Ascending aorta (tissue), 2 donors: Measurements from ENCODE around the gene PANK1. TPM values are rescaled to one million over a fixed set of nuclear protein-coding genes. Genes with fewer than 3 reads are reported as not detected.
"Not testable (repeated sequence)": the region's sequence is repeated elsewhere in the genome, so short reads cannot be mapped to it uniquely, and the experiment has no call there.

Source experiments
- DNase-seq, 2 donors: peaks; one replicate each; pipeline ENCODE4 v3.0.0-alpha.2; 2019; ENCODE audit warnings: low spot score in 2 of 2
- H3K27ac ChIP-seq, 2 donors: fragments of 200-600 bp; sonication (generic); one replicate each; pipeline ENCODE4 v1.5.1; 2016 to 2017; ENCODE audit warnings: mild to moderate bottlenecking in 1 of 2
- H3K27me3 ChIP-seq: fragments of 200-600 bp; sonication (generic); one replicate; pipeline ENCODE4 v1.5.1; 2017
- H3K36me3 ChIP-seq, 2 donors: fragments of 200-600 bp; sonication (generic); one replicate each; pipeline ENCODE4 v1.5.1; 2016
- H3K4me1 ChIP-seq, 2 donors: fragments of 200-600 bp; sonication (generic); one replicate each; pipeline ENCODE4 v1.5.1; 2016 to 2017; ENCODE audit warnings: mild to moderate bottlenecking in 1 of 2
- H3K4me3 ChIP-seq, 2 donors: fragments of 200-600 bp; sonication (generic); one replicate each; pipeline ENCODE4 v1.5.1; 2016 to 2017; ENCODE audit warnings: mild to moderate bottlenecking in 1 of 2
- H3K9me3 ChIP-seq, 2 donors: fragments of 200-600 bp; sonication (generic); one replicate each; pipeline ENCODE4 v1.5.1; 2016
- intact Hi-C: fragments of 100-400 bp; cut with DNase I; formaldehyde crosslinking; loops from one replicate; pipeline ENCODE4 v1.15.1; 2023
- total RNA-seq: library from RNA; depleted of rRNA; stranded (reverse); fragments of >200 nt; gene quantifications from one replicate; pipeline ENCODE4 v1.1.0, GENCODE V29; 2016
- TF ChIP-seq, protein P1 (sequence below), 3 experiments: fragments of 200-600 bp in 2 of 3; fragments of 450-650 bp in 1 of 3; sonication (generic) in 2 of 3; IDR thresholded peaks; one replicate each; pipeline ENCODE4 v1.5.1; 2016 to 2019; ENCODE audit warnings: antibody characterized with exemption in 3 of 3, mild to moderate bottlenecking in 1 of 3, moderate library complexity in 1 of 3

PANK1 gene
- total RNA-seq, 1 donor from 2014 or later, result 1.5 TPM

DNA sequence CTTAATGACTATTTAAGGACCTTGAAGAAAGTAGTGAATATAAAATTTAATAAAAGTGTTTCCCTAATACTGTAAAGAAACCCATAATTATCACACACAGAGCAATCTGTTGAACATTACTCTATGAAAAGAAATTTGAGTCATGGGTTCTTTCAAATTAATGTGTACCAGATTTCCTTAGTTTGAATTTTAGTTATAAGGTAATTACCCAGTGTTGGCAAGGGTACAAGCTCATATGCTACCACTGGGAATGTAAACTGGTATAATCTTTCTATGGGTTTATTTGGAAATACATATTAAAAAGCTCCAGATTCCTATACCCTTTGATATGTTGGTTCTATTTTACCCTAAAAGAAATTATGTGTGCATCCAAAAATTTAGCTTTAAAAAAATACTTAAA, 22.9 kb downstream of the PANK1 start:
- no peaks in the 10 kb centered on the region for H3K4me1 ChIP-seq
- TF ChIP-seq, protein P1, sequence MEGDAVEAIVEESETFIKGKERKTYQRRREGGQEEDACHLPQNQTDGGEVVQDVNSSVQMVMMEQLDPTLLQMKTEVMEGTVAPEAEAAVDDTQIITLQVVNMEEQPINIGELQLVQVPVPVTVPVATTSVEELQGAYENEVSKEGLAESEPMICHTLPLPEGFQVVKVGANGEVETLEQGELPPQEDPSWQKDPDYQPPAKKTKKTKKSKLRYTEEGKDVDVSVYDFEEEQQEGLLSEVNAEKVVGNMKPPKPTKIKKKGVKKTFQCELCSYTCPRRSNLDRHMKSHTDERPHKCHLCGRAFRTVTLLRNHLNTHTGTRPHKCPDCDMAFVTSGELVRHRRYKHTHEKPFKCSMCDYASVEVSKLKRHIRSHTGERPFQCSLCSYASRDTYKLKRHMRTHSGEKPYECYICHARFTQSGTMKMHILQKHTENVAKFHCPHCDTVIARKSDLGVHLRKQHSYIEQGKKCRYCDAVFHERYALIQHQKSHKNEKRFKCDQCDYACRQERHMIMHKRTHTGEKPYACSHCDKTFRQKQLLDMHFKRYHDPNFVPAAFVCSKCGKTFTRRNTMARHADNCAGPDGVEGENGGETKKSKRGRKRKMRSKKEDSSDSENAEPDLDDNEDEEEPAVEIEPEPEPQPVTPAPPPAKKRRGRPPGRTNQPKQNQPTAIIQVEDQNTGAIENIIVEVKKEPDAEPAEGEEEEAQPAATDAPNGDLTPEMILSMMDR (IDR thresholded peaks at IDR 0.05), result no peak
- H3K27ac ChIP-seq, result no peak overlapping the region
- no peak overlapping the region for H3K4me3 ChIP-seq
- peaks cover 0 to 10% of the 10 kb centered on the region in 2 donors for H3K9me3 ChIP-seq
- DNase-seq, result no peak
- no peaks in the 10 kb centered on the region for H3K27me3 ChIP-seq
- intact Hi-C loops, result no loop called here
- no peaks in the 10 kb centered on the region for H3K36me3 ChIP-seq

DNA sequence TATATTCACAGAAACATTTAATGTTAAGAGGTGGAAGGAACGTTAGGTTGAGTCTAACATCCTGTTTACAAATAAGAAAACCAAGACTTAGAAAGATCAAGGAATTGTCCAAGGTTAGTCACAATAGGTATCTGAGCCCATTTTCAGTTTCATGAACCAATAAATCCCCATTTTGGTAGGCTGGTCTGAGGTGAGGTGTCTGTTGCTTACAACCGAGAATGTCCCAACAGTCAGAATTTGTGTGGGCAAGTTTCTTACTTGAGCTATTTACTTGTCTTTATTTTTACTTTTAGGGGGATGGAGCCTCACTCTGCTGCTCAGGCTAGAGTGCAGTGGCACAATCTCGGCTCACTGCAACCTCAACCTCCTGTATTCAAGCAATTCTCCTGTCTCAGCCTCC, 23.6 kb downstream of the PANK1 start:
- peaks cover 0 to 10% of the 10 kb centered on the region in 2 donors for H3K9me3 ChIP-seq
- DNase-seq, result no peak
- no peaks in the 10 kb centered on the region for H3K4me1 ChIP-seq
- H3K4me3 ChIP-seq, result no peak overlapping the region
- intact Hi-C loops, result no loop called here
- H3K27me3 ChIP-seq, result no peaks in the 10 kb centered on the region
- H3K36me3 ChIP-seq, result no peaks in the 10 kb centered on the region
- TF ChIP-seq, protein P1 (IDR thresholded peaks at IDR 0.05), result no peak
- no peak overlapping the region for H3K27ac ChIP-seq

DNA sequence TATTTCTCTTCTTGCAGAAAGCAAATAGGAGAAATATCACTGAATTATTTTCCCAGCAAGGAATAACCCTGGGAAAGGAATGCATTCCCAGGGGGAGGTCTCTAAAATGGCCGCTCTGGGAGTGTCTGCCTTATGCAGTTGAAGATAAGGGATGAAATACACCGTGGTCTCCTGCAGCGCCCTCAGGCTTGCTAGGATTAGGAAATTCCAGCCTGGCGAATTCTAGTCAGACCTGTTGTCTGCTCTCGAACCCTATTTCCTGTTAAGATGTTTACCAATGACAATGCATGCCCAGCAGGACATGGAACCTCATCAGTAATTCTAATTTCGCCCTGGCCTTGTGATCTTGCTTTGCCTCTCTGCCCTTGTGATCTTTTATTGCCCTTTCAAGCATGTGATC, 24.7 kb downstream of the PANK1 start:
- H3K4me1 ChIP-seq, H3K36me3 ChIP-seq, H3K9me3 ChIP-seq, H3K27ac ChIP-seq, H3K27me3 ChIP-seq, H3K4me3 ChIP-seq, DNase-seq, intact Hi-C loops: not testable (repeated sequence)

DNA sequence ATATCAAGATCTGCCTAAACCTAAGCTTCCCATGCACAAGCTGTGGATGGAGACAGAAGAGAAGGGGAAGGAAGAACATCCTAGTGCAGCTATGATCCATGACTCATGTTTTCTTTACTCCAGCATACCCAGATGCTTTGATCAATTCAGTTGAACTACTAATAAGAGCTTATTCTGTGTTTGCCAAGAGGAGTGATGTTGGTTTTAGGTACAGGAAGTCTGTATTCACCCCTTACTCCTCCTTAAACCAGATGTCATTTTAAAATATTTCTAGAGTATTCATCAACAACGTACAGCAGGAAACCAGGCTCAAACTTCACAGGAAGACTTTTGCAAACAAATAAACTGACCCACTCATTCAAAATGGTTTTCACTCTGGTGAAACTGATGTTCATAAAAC, 29.2 kb downstream of the PANK1 start:
- peaks cover 0 to 8% of the 10 kb centered on the region in 2 donors for H3K9me3 ChIP-seq
- no peak overlapping the region for H3K4me3 ChIP-seq
- no peak for DNase-seq
- no peaks in the 10 kb centered on the region for H3K4me1 ChIP-seq
- H3K36me3 ChIP-seq, result no peaks in the 10 kb centered on the region
- no peaks in the 10 kb centered on the region for H3K27me3 ChIP-seq
- intact Hi-C loops, result no loop called here
- no peak overlapping the region for H3K27ac ChIP-seq
- TF ChIP-seq, protein P1 (IDR thresholded peaks at IDR 0.05), result no peak

DNA sequence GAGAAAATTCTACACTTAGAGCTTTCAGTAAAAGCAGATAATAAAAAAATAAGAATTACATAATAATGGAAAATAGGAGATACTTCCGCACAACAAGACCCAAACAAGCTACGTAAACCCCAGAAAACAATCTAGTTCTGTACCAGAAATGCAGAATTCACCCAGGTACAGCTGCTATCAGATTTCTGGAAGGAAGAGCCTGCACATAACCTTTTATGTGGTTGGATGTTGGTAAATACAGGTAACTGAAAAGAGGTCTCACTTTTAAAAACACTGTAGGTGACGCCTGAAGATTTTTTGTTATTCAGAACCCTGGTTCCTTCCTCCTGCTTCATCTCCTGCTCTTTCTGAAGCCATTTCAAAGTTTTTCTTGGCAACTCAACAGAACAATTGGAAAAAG, 29.9 kb downstream of the PANK1 start:
- DNase-seq, result no peak
- Histone ChIP-seq H3K4me3 (no peak overlapping the region), H3K36me3 (no peaks in the 10 kb centered on the region), H3K27me3 (no peaks in the 10 kb centered on the region), H3K27ac (no peak overlapping the region), H3K4me1 (no peaks in the 10 kb centered on the region), H3K9me3 (peaks cover 0 to under 1% of the 10 kb centered on the region in 2 donors)
- intact Hi-C loops, result no loop called here
- TF ChIP-seq, protein P1 (IDR thresholded peaks at IDR 0.05), result no peak

DNA sequence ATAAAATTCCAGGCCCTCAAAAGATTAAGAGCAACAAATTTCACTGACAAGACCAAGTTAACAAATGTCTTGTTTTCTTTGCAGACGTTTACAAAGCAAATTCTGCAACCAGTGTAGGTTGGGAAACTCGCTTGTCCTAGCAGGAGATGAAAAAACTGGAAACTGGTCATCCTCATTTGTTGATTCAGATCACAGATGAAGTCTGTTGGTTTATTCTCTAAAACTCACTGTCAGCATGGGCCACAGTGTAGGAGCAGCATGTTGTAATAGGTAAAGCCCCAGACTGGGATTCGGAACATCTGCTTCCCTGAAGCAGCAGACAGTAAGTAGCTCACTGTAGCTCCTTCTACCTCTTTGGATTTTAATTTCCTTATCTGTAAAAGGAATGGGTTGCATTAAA, 31.5 kb downstream of the PANK1 start:
- DNase-seq, result no peak
- H3K36me3 ChIP-seq, result no peaks in the 10 kb centered on the region
- H3K27me3 ChIP-seq, result no peaks in the 10 kb centered on the region
- intact Hi-C loops, result no loop called here
- H3K4me1 ChIP-seq, result no peaks in the 10 kb centered on the region
- H3K9me3 ChIP-seq, result no peaks in the 10 kb centered on the region
- no peak overlapping the region for H3K4me3 ChIP-seq
- H3K27ac ChIP-seq, result no peak overlapping the region
- TF ChIP-seq, protein P1 (IDR thresholded peaks at IDR 0.05), result no peak
